Measurements from ENCODE around the gene CTH. TPM values are rescaled to one million over a fixed set of nuclear protein-coding genes. Genes with fewer than 3 reads are reported as not detected.
"Not testable (repeated sequence)": the region's sequence is repeated elsewhere in the genome, so short reads cannot be mapped to it uniquely, and the experiment has no call there.

The CTH gene
- total RNA-seq, 1 donor from 2014 or later: 2.1 TPM

DNA sequence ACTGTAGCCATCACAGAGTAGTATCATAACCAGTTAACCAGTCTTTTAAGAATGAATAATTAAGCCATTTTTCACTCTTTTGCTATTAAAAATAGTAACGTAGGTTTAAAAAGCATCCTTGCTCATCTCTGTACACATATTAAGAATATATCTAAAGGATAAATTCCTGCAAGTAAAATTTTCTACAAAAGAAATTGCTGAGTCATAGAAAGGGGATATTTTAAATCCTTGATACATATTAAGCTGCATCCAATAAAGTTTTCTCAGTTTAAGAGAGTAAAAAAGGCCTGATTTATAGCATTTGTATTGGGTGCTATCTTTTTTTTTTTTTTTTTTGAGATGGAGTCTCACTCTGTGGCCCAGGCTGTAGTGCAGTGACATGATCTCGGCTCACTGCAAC is 1.9 kb upstream of the CTH start:
- DNase-seq: no peak

DNA sequence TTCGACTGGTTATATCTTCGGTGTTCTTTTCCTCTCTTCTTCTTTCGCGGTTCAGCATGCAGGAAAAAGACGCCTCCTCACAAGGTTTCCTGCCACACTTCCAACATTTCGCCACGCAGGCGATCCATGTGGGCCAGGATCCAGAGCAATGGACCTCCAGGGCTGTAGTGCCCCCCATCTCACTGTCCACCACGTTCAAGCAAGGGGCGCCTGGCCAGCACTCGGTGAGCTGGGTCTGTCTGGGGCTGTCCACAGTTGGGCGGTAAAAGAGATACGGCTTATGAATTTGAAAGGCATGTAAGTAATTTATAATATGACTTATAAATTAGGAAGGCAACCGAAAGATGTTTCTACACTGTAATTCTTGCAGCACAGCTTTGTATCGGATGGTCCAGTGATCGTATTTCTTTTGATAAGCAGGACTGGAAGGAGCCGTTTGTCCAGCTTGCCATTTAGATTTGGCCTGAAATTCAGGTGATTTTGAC is 334 bp downstream of the CTH start:
- DNase-seq: no peak

DNA sequence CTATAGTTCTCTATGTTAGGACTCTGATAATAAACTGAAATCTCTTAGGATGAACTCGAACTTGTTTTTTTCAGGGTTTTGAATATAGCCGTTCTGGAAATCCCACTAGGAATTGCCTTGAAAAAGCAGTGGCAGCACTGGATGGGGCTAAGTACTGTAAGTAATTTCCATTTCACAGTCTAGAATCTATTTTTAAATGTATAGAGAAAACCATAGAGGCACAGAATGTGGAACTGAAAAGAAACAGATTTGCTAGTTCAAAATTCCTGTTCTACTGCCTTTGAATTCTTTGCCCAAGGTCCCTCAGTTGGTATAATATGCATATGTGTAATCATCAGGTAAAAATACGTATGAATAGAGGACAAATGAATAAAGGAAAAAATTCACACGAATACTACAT is 4.8 kb downstream of the CTH start:
- DNase-seq: no peak

DNA sequence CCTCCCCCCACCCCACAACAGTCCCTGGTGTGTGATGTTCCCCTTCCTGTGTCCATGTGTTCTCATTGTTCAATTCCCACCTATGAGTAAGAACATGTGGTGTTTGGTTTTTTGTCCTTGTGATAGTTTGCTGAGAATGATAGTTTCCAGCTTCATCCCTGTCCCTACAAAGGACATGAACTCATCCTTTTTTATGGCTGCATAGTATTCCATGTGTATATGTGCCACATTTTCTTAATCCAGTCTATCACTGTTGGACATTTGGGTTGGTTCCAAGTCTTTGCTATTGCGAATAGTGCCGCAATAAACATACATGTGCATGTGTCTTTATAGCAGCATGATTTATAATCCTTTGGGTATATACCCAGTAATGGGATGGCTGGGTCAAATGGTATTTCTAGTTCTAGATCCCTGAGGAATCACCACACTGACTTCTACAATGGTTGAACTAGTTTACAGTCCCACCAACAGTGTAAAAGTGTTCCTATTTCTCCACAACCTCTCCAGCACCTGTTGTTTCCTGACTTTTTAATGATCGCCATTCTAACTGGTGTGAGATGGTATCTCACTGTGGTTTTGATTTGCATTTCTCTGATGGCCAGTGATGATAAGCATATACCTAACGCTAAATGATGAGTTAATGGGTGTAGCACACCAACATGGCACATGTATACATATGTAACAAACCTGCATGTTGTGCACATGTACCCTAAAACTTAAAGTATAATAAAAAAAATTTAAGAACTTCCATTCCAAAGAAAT is 8.1 kb downstream of the CTH start:
- not testable (repeated sequence) for DNase-seq

DNA sequence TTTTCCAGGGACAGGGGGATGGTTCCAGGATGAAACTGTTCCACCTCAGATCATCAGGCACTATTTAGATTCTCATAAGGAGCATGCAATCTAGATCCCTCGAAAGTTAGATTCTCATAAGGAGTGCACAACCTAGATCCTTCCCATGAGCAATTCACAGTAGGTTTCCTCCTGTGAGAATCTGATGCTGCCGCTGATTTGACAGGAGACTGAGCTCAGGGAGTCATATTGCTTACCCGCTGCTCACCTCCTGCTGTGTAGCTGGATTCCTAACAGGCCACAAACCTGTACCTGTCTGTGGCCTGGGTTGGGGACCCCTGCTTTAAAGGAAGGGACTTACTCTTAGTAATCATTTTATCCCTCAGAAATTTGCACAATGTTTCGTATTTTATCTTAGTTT is 9.3 kb downstream of the CTH start:
- DNase-seq: no peak

DNA sequence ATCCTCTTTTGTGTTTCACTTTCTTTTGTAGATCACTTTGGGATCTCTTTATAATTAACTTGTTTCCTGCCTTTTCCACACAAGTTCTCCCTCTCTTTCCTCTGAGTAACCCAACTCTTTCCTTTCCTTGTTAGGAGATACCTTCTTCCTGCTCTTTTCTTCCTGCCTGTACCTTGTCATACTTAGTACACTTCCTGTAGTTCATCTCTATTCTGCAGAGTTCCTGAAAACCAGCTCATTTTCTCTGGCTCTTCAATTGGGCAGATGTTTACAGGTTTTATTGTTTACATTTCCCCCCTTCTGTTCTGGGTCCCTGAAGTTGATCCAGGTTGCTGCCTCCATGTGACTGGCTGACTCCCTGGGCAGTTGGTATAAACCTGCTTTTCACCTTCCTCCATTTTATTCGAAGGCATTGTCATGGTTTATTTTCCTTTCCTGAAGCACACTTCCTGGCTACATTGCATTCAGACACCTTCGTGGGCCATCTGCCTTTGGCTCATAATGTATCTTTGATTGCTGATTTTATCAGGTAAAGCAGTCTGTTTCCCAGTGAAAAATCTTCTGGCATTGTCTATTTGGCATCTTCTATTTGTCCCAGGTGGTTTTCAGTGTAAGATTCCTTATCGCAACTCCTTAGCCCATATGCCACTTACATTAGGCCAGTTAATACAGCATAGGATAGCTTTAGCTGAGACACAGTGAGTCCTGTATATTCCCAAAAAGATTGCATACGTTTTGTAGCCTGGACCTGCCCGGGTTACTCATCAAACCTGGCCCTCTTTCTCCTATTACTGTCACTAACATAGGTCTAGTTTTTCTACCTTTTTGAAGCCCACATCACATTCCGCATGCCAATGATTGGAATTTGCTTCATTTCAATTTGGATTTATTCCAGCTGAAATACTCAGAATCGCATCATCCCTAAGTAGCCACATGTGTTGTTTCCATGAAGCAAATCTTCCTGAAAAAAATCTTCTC is 15.4 kb downstream of the CTH start:
- DNase-seq: no peak

DNA sequence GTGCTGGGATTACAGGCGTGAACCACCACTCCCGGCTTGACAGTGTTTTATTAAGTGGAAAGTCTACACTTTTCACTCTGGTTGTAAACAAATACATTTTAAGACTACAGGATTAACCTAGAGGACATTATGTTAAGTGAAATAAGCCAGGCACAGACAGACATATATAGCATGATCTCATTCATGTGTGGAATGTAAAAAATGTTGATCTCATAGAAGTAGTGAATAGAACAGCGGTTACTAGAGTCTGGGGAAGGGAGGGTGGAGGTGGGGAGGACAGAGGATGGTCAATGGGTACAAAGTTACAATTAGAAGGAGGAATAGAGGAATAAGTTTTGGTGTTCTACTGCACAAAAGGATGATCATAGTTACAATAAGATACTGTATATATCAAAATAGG is 16.9 kb downstream of the CTH start:
- DNase-seq: no peak

DNA sequence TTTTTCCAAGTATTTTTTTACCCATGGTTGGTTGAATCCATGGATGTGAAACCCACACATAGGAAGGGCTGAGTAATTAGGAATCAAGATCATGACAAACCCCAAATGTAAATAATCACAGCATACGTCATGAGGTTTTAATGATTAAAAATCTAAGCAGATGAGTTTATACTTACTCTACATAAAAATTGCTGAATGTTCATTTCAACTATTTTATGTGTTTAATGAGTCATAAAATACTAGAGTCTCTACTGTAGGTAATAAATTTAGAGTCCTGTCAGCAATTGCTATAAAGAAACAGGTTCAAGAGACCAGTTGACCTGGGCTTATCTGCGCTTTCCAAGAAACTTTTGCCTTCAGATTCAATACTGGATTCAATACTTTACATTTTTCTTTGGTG is 18.2 kb downstream of the CTH start:
- DNase-seq: no peak

DNA sequence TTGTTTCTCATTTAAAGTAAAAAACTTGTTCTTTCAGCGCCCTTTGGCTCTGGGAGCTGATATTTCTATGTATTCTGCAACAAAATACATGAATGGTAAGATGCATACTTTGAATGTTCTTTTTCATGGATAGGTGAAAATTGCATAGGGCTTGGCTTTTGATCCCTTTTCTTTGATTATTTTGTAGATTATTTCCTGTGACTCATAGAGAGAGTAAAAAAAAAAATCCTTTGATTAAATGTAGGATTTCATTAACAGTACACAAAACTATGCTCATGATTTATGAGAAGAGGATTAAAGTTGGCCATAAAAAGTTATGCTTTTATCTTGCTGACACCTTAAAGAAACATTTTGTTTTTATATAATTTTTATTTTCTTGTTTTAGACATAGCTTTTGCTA is 18.7 kb downstream of the CTH start:
- DNase-seq: no peak

DNA sequence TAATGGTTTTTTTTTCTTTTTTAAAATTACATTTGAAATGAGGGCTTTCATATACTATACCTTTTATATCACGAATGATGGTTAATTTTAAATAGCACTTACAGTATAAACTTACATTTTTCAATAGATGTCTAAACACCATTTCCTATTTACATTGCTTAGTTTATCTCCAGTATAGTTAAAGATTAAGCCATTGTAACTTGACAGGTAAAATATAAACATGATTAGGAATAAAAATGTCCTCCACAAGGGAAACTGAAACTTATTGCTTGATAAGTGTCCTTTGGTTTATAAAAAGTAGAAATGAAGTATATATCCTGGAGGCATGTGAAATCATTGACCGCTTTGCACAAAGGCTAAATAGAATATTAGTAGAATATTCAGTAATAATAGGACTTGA is 20.2 kb downstream of the CTH start:
- DNase-seq: no peak

DNA sequence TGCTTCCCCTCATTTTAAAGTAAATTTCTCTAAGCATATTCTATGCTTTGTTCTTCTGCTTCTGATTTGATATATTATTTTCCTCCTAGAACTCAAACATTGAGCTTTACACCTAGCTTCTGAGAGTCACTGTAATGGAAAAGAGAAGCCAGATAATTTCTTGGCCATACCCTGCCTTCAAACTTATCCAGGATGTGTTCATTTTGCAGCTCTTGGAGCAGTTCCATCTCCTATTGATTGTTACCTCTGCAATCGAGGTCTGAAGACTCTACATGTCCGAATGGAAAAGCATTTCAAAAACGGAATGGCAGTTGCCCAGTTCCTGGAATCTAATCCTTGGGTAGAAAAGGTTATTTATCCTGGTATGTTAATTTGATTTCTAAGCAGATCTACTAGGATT is 20.8 kb downstream of the CTH start:
- DNase-seq: no peak

DNA sequence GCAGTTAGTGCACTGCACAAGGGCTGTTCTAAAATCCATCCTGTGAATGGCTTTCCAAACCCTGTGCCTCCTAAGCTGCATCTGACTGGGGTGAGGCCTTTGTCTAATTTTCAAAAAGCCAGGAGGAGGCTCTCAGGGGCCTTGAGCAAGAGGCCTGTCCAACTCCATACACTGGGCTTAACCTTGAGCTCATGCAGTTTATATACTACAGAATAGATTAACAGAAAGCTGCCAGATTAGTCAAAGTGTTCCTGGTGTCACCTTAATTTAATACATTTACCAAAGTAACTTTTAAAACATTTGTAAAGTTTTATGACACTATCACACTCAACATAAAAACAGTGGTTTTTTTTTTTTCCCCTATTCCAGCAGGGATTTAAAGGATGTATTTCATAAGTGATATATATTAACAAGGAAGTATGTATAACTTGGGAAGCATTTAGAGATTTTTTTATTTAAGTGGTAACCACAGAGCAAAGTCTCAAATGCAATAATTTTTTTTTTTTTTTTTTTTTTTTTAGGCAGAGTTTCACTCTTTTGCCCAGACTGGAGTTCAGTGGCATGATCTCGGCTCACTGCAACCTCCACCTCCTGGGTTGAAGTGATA is 23.3 kb downstream of the CTH start:
- no peak for DNase-seq

DNA sequence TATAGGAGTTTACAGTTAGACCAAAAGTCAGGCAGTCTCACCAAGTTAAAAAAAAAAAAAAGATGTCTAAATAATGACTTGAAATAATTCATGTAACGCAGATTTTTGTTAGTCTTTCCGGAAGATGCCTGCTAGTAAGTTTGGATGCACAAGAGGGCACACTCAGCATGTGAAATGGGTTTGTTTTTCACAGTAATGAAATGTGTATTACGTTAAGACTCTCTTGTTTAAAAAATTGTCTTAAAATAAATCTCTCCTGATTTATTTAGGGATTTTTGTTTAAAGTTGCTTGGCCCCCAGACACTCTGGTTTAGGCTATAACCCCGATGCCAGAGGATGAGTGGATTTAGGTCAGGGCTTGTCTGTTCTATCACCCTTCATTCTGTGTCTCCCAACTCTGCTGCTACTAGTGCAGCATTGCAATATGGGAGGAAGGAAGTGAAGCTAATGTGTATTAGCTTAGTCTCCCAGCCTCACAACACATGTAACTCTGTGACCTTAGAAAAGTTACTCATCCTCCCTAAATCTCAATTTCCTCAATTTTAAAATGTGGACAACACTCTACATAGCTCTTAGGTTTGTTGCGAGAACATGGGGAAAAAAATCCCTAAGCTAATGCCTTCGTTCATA is 25.7 kb downstream of the CTH start:
- DNase-seq: peak; percentile 12

DNA sequence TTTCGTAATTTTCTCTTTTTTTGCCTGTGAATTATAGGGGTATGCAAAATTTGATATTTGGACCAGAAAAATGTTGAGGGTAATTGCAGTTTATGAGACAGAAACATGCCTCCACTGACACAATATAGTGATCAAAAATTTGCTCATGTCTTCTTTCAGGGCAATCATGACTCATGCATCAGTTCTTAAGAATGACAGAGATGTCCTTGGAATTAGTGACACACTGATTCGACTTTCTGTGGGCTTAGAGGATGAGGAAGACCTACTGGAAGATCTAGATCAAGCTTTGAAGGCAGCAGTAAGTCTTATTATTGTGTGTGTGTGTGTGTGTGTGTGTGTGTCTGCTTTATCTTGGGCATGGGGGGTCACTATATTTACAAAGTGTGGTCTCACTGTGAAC is 27.5 kb downstream of the CTH start:
- DNase-seq: no peak

DNA sequence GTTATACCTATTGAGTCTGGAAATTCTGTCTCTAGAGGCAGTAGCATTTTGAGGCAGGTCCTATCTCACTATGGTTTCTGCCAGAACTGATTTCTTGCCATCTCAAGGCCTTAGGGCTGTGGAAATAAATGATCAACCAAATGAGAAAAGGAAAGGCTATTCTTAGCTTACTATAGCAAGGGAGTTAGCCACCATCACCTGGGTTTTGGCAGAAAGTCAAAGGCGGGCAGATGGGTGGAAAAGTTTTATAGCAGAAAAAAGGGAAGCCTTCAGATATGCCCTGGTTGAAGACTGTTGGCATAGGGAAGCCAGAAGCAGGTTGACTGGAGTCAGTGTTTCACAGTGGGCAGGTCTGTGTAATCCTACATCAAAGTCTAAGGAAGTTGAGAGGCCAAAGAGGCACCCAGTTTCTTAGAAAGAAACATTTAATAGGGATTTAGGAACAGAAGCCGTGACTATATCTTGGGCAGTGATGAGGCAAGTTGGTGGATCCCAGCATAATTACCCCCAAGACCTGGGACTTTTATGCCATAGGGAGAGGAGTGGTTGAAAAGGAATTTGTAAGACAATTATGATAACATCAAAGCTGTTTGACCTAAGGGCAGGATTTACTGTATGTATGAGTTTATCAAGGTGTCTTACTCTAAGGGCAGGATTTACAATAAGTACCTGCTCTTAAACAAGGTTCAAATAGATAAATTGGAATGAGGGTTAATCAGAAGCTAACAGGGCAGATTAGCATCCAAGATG is 29.7 kb downstream of the CTH start:
- no peak for DNase-seq

DNA sequence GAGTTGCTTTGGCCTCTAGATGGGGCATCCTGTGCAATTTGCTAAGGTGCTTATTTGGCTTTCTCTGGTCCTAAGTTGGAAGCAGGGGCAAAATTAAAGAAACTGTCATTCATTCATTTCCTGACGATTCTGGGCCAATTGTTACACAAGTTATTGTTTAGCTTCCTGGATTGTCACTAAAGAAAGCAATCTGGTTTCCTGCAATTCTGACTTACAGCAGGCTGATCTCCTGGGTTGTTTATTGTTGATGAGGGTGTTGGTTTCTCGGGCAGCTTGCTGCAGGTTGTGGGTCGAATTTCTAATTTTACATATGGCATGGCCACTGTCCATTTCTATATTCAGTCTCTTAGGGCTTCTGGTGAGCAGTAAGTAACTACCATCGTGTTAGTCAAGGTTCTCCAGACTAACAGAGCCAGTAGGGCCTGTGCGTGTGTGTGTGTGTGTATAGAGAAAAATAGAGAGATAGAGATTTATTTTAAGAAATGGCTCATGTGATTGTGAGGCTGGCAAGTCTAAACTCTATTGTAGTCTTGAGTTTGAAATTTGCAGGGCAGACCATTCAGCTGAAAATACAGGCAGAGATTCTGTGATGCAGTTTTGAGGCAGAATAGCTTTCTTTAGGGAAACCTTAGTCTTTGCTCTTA is 30.4 kb downstream of the CTH start:
- no peak for DNase-seq

DNA sequence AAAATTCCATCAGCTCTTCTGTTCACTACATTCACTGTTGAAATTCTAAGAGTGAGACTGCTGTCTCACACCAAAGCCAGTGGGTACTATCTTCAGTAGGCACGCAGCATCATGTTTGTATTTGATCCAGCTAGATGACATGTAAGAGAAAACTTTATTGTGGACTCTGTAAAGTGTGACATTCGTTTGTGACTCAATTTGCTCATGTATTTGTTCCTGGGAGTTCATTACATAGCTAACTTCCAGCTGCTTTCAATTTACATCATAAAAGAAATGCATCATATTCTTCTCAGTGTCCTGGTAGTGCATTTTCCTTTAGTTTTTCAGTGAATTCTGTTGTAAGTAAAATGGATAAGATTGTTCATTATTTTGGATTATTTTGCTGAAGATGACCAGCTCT is 31.4 kb downstream of the CTH start:
- DNase-seq: no peak

DNA sequence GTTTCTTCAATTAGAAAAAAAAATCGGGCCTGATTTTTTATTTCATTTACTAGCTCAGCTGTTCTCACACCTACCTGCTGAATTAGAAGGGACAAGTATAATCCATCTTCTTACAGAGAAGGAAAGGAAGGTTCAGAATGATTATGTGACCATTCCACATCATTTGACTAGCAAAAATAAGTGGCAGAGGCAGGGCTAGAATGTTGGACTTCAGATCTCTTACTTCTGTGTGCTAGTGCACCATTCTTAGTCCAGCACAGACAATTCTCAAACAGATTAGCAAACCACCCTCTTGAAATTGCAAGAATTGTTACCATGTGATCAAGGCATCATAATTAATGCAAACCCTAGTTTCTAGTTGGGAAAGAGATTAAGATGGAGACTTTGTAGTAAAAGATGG is 32.7 kb downstream of the CTH start:
- no peak for DNase-seq

DNA sequence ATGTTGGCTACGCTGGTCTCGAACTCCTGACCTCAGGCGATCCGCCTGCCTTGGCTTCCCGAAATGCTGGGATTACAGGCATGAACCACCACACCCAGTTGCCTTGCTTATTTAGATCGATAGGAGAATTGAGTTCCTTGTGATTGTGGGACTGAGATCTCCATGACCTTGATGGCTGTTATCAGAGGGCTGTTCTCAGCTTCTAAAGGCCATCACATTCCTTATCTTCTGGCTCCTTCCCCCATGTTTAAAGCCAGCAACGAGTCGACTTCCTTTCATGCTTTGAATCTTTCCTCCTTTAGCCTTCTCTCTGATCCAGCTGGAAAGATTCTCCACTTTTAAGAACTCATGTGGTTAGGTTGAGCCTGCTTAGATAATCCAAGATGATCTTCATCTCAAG is 38.0 kb downstream of the CTH start:
- DNase-seq: no peak

DNA sequence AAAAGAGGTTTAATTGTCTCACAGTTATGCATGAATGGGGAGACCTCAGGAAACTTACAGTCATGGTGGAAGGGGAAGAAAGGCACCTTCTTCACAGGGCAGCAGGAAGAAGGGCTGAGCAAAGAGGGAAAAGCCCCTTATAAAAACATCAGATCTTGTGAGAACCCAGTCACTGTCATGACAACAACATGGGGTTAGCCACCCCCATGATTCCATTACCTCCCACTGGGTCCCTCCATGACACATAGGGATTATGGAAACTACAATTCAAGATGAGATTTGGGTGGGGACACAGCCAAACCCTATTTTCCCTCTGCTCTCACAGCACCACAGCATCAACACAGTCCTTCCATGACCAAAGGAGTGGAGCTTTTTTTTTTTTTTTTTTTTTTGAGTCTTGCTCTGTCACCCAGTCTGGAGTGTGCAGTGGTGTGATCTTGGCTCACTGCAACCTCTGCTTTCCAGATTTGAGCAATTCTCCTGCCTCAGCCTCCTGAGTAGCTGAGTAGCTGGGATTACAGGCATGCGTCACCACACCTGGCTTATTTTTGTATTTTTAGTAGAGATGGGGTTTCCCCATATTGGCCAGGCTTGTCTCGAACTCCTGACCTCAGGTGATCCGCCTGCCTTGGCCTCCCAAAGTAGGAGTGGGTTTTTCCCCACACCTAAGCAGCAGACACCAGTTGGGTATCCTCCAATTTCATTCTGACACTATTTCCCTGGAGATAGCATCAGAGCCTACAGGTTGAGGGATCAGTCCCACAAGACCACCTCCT is 41.3 kb downstream of the CTH start:
- DNase-seq: not testable (repeated sequence)
